T47D (cell line): ENCODE results near the gene HOXD3.

ENCODE experiments used
- DNase-seq, 2 experiments: peaks; one replicate each; pipeline versions ENCODE4 v3.0.0 to v3.0.0-alpha.2; 2011 to 2012; ENCODE audit warnings: low read depth in 1 of 2, low spot score in 1 of 2
- JUND ChIP-seq: IDR thresholded peaks from 2 replicates; pipeline ENCODE4 v1.6.1; 2012; ENCODE audit warnings: low read depth
- in situ Hi-C: cut with HindIII; loops from 2 replicates; pipeline ENCODE4 v1.10.0; 2016; ENCODE audit warnings: low sequenced_read_pairs, low pct_unique_long_range_greater_than_20kb

Gene HOXD3

DNA sequence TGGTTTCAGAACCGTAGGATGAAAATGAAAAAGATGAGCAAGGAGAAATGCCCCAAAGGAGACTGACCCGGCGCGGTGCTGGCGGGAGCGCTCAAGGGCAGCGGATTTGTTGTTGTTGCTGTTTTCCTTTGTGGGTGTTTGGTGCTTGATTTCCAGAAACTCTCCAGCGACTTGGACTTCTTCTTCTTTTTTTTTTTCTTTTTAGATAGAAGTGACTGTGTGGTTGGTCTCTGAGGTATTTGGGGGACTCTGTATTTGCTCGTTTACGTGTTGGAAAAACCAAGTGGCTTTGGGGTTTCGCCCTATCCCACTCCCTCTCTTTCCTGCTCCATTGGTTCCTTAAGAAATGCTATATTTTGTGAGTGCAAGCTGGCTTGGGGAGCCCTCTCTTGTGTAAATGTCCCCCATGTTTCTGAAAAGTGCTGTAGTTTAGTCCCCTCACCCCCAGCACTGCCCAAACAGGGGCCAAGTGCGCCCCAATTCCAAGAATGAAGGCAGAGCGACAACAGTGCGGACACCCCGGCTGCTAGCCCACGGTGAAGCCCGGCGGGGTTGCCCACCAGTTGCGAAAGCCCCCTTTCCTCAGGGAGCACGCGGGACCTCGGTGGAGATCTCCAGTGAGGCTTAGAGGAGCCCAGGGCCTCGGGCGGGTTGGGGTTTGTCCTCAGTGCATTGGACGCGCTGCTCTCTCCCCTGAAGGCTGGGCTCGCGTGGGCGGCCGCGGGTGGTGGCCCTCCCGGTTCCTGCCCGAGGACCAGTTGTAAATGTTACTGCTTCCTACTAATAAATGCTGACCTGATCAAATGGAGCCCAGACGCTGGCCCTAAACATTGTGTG is 32.8 kb upstream of the HOXD3 start:
- in situ Hi-C loops = no loop called here
- no peak for TF ChIP-seq JUND
- DNase-seq = no peak

DNA sequence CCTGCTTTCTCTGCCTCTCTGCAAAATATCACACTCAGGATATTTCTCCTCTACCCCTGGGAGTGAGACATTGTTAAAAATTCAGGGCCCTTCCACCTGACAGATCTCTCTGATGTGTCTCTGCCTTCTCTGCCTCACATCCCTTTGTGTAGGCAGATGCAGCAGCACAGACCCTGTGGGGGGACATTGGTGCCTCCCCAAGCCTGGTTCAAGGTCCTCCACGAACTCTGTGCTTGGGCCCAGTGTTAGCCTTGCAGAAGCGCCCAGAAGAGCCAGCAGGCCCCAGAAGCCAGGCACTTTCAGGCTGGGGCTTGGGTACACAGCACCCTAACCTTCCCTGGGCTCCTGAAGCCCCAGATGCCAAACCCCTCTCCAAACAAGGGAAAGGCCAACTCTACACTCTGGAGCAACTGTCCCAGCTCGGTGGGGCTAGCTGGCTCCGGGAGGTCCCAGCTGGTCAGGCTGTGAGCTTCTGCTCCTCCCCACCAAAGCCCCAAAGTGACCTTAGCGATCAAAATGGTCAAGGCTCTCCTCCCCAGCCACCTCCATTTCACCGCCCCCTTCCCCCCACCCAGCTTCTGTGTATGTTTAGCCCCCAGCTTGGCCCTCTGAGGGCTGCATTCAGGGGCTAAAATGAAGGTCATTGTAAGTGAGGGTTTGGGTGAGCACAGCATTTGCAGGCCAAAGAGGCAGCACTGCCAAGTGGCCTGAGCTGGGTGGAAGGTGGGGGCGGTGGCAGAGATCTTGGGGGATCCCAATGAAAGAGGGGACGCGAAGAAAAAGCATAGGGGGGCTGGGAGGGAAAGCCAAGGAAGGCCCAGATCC is 31.9 kb upstream of the HOXD3 start:
- no peak for DNase-seq
- no peak for TF ChIP-seq JUND
- in situ Hi-C loops = no loop called here

DNA sequence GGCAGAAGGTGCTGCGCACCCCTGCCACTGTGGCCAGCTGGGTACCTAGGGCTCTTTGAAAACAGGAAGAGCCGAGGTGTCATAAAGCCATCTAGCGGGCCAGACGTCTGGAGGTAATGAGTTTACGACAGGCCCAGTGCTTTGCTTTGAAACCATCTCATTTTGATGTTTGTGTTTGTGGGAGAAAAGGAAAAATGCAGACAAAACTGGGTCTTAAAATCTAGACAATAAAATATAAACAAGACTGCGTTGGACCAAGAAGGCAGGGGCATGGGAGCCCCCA is 31.4 kb upstream of the HOXD3 start:
- in situ Hi-C loops = no loop called here
- DNase-seq = no peak
- TF ChIP-seq JUND = no peak

DNA sequence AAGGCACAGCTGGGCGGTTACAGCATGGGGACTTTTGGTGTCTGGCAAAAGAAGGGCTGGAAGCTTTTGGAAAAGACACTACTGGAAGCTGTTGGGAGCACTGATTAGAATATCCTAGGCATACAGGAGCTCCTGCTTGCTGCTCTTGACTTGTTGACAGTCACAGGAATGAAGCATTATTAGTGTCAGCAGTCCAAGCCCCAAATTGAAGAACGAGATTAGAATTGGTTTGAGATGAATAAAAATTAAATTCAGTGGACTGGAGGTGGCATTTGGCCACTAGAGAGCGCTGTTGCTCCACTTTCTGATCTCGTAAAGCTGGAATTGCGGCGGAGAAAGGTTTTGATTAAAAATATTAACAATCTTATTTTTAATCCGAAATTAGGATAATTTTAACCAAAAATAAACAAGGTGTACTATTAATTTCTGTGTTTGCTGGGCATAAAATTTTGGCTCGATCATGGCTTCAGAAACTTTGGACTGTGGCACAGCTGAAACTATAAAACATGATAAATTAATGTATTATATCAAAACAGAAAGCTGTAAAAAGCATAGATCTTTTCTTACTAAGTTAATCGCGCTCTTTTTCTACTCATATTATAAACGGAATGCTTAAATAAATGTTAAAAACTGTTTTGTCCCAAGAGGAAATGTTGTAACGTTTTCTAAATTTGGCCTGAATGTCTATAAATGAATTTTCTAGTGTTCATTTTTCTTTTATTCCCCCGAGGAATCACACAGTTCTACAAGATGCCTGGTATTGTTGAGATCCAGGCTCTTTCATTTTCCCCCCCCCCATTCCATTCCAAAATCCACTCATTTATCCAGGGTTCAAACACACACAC is 30.0 kb upstream of the HOXD3 start:
- DNase-seq = peak; percentile 54 to 85
- TF ChIP-seq JUND = no peak
- in situ Hi-C loops = no loop called here

DNA sequence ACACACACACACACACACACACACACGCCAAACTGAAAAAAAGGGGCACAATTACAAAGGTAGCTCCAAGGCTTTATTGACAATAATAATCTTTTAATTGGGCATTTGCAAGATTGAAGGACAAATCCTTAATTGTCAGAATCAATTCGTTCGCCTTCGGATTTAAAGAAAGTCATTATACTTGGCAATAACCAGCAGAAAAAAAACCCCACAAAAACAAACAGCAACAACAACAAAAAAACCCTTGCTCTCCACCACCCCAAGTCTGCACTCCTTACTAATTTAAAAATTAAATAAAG is 29.4 kb upstream of the HOXD3 start:
- in situ Hi-C loops = no loop called here
- DNase-seq = no peak
- TF ChIP-seq JUND = no peak

DNA sequence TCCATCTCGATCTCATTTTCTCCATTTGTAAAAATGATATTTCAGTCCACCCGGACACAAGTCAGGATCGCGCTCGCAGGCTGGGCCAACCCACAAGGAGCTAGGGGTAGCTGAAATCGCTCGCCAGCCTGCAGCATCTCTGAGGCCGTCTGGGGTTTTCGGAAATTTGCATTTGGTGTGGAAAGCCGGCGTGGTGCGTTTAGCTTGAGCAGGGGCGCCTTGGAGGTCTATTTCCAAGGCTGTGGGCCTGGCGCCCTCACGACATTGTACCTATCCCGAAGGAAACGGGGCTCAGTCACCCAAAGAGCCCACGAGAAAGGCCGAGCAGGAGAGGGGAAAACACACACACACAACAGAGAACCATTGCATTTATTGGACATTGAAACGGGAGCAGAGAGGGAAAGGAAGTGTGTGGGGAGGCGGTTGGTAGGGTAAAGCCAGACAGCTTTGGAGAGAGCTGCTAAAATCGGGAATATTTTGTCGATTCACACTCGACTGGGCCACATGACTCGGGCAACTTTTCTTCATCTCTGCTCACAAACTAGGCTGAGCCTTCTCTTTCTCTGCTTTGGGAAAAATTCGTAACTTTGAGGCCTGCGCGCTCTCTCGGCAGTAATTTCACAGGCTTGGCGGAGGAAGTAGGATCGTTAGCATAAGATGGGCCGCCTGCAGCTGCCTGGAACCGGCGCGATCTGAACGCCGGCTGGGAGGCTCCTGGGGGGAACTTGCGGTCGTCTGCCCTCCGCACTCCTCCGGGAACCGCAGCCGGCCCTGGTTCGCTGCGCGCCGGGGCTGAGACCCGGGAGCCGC is 28.7 kb upstream of the HOXD3 start:
- no peak for DNase-seq
- in situ Hi-C loops = no loop called here

DNA sequence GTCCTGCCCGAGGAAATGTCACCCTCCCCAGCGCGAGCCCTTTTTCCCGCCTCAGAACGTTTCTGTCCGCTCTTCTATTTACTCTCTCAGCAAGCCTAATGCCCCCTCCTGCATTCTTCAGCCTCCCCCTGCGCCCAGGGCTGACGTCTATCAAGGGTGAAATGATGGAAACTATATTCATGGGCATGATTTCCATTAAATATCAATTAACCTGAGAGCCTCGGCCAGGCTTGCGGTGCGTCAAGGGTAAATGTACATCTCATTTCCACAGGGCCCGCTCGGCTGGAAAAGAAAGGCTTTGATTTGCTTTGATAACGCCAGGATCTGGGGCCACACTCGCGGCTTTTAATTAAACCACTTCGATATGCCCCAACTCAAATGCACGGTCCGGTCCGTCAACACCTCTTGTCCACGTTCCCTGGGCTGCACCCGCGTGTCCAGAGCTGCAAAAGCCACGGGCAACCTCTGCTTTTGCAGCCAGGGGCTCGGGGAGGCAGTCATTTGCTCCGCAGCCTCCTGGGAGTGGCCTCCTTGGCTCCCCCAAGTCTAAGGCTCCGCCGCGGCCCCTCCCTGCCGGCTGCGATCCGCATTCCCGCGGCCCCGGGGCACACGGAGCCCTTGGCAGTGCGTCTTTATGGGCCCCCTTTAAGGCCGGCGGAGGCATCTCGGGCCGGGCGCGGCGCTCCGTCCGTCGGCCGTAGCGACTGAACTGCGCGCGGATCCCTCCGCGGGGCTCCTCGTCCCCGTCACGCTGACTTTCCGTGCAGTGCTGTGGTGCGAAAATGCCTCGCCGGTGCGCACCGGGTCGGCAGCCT is 27.9 kb upstream of the HOXD3 start, which contains the start of gene HOXD8:
Gene HOXD8 (plus strand): TSS at position 724 of the 815 bp plus-strand sequence. CDS start 662 bp downstream, outside the sequence.
- TF ChIP-seq JUND = no peak
- no peak for DNase-seq
- in situ Hi-C loops = no loop called here

More for the DNA sequence above, 28.7 kb upstream of the HOXD3 start:
- no peak for TF ChIP-seq JUND

DNA sequence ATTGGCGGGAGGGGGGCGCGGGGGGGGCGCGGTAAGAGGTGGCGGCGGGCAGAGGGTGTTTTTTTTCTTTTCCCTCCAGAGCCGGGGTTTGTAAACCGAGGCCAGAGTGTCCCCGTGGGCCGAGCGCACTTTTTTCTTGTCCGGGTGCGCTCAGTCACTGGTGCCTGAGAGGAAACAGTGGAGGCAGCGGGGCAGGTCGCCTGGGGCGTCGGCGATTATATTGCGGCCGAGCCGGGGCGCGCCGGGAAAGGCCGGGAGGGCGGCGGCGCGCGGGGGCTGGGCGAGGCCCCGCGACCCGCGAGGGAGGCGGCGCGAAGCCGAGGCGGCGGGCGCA is 27.3 kb upstream of the HOXD3 start:
- in situ Hi-C loops = no loop called here
- TF ChIP-seq JUND = no peak
- DNase-seq = no peak

DNA sequence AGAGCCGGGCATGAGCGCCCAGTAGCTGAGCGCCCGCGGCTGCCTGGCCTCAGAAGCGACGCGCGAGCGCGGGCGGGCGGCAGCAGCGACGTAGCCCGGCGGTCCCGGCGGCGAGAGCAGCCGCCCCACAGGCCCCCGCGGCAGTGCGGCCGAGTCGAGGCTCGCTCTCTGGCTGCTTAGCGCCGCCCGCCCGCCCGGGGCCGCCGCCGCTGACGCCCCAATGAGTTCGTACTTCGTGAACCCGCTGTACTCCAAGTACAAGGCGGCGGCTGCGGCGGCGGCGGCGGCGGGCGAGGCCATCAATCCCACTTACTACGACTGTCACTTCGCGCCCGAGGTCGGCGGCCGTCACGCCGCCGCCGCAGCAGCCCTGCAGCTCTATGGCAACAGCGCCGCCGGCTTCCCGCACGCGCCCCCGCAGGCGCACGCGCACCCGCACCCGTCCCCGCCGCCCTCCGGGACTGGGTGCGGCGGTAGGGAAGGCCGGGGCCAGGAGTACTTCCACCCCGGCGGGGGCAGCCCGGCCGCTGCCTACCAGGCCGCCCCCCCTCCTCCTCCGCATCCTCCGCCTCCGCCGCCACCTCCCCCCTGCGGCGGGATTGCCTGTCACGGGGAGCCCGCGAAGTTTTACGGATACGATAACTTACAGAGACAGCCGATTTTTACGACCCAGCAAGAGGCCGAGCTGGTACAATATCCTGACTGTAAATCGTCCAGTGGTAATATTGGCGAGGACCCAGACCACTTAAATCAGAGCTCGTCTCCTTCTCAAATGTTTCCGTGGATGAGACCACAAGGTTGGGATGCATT is 26.8 kb upstream of the HOXD3 start:
- in situ Hi-C loops = no loop called here
- TF ChIP-seq JUND = no peak
- no peak for DNase-seq

DNA sequence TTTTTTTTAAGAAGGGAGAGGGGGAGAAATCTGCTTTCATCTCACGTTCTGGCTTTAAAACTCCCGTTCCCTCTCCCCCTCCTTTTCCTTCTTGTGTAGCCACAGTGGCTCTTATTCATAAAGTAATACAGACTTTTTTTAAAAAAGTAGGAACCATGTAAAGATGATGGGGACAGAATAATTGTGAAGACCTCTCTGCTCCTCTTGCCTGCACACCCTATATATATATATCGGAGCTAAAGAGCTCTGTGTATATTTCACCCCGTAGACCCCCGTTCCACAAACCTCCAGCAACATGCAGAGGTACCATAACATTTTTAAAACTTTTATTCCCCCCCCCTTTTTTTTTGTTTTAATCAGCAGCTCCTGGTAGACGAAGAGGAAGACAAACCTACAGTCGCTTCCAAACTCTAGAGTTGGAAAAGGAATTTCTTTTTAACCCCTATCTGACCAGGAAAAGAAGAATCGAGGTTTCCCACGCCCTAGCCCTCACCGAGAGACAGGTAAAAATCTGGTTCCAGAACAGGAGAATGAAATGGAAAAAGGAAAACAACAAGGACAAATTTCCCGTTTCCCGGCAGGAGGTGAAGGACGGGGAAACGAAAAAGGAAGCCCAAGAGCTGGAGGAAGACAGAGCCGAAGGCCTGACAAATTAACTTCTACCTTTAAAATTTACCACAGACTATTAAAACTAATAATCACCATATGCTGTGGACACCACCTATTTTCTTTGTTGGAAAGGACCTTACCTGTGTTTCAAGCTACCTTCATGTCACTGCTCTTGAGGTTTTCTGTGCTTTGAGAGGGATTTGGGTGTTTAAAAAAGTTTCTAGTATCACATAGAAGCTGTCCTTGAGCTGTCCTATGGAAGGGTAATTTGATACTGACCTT is 25.9 kb upstream of the HOXD3 start:
- in situ Hi-C loops = no loop called here
- TF ChIP-seq JUND = no peak
- no peak for DNase-seq
